ENCODE measurements around the gene GSS.

Gene GSS

GRCh38 chr20:34980543-34981233 lies 25.1 kb upstream of the GSS start:
- TF ChIP-seq TAF1 (IDR thresholded peaks at IDR 0.05; ENCODE audit: low read depth, low read length) = no peak
- DNase-seq (ENCODE audit: insufficient read length, low spot score) = no peak
- no peak for FAIRE-seq

- no peak for FAIRE-seq
- TF ChIP-seq SPI1 (IDR thresholded peaks at IDR 0.05; ENCODE audit: low read depth, low read length) = no peak
- no peak for TF ChIP-seq PAX5 (IDR thresholded peaks at IDR 0.05; ENCODE audit: insufficient read depth, low read length, severe bottlenecking)
- TF ChIP-seq POLR2A (IDR thresholded peaks at IDR 0.05; ENCODE audit: low read depth, low read length) = no peak
- TF ChIP-seq POU2F2 (IDR thresholded peaks at IDR 0.05; ENCODE audit: low read depth, low read length) = no peak
- no peak for DNase-seq (ENCODE audit: insufficient read length, low spot score)
These were observed 24.0 kb upstream of the GSS start for GRCh38 chr20:34979366-34980153.

- TF ChIP-seq SPI1 (IDR thresholded peaks at IDR 0.05; ENCODE audit: low read depth, low read length) (no peak), POU2F2 (IDR thresholded peaks at IDR 0.05; ENCODE audit: low read depth, low read length) (no peak)
- DNase-seq (ENCODE audit: insufficient read length, low spot score) = no peak
- no peak for FAIRE-seq
These were observed 22.6 kb upstream of the GSS start for GRCh38 chr20:34978092-34978744.

GRCh38 chr20:34977365-34978091 lies 21.9 kb upstream of the GSS start:
- DNase-seq (ENCODE audit: insufficient read length, low spot score) = no peak
- no peak for FAIRE-seq
- TF ChIP-seq POLR2AphosphoS5 (IDR thresholded peaks at IDR 0.05; ENCODE audit: low read depth, low read length) (no peak), TAF1 (IDR thresholded peaks at IDR 0.05; ENCODE audit: low read depth, low read length) (no peak), SPI1 (IDR thresholded peaks at IDR 0.05; ENCODE audit: low read depth, low read length) (no peak), POLR2A (IDR thresholded peaks at IDR 0.05; ENCODE audit: low read depth, low read length) (no peak), POU2F2 (IDR thresholded peaks at IDR 0.05; ENCODE audit: low read depth, low read length) (no peak), PAX5 (IDR thresholded peaks at IDR 0.05; ENCODE audit: insufficient read depth, low read length, severe bottlenecking) (no peak)

GRCh38 chr20:34976286-34976685 lies 20.7 kb upstream of the GSS start:
- no peak for DNase-seq (ENCODE audit: insufficient read length, low spot score)

DNA sequence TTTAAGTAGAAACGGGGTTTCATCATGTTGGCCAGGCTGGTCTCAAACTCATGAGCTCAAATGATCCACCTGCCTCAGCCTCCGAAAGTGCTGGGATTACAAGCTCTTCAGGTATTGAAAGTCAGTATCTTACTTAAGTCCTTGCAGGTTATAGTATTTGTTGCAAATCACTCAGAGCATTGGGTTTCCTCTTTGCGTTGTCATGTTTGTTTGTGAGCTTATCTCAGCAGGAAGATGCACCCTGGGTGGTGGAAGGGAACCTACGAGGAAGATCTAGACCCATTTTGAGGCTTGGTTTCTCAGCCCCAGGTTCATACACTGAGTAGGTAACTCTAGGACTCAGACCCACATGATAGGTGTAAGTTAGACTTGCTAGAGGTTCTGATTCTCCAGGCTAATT lies 18.6 kb upstream of the GSS start:
- FAIRE-seq (no peak), DNase-seq (ENCODE audit: insufficient read length, low spot score) (no peak)
- TF ChIP-seq POLR2A (IDR thresholded peaks at IDR 0.05; ENCODE audit: low read depth, low read length) (no peak), POLR2AphosphoS5 (IDR thresholded peaks at IDR 0.05; ENCODE audit: low read depth, low read length) (no peak), SPI1 (IDR thresholded peaks at IDR 0.05; ENCODE audit: low read depth, low read length) (no peak), PAX5 (IDR thresholded peaks at IDR 0.05; ENCODE audit: insufficient read depth, low read length, severe bottlenecking) (no peak), POU2F2 (IDR thresholded peaks at IDR 0.05; ENCODE audit: low read depth, low read length) (no peak), TAF1 (IDR thresholded peaks at IDR 0.05; ENCODE audit: low read depth, low read length) (no peak)

More at GRCh38 chr20:34976286-34976685, 20.7 kb upstream of the GSS start:
- FAIRE-seq = no peak
- no peak for TF ChIP-seq POU2F2 (IDR thresholded peaks at IDR 0.05; ENCODE audit: low read depth, low read length)
- no peak for TF ChIP-seq PAX5 (IDR thresholded peaks at IDR 0.05; ENCODE audit: insufficient read depth, low read length, severe bottlenecking)

- TF ChIP-seq TAF1 (IDR thresholded peaks at IDR 0.05; ENCODE audit: low read depth, low read length) (no peak), PAX5 (IDR thresholded peaks at IDR 0.05; ENCODE audit: insufficient read depth, low read length, severe bottlenecking) (no peak), POLR2AphosphoS5 (IDR thresholded peaks at IDR 0.05; ENCODE audit: low read depth, low read length) (no peak), POLR2A (IDR thresholded peaks at IDR 0.05; ENCODE audit: low read depth, low read length) (no peak), SPI1 (IDR thresholded peaks at IDR 0.05; ENCODE audit: low read depth, low read length) (no peak), POU2F2 (IDR thresholded peaks at IDR 0.05; ENCODE audit: low read depth, low read length) (no peak)
- DNase-seq (ENCODE audit: insufficient read length, low spot score) (no peak), FAIRE-seq (no peak)
These were observed 16.1 kb upstream of the GSS start for GRCh38 chr20:34971561-34972235.

DNA sequence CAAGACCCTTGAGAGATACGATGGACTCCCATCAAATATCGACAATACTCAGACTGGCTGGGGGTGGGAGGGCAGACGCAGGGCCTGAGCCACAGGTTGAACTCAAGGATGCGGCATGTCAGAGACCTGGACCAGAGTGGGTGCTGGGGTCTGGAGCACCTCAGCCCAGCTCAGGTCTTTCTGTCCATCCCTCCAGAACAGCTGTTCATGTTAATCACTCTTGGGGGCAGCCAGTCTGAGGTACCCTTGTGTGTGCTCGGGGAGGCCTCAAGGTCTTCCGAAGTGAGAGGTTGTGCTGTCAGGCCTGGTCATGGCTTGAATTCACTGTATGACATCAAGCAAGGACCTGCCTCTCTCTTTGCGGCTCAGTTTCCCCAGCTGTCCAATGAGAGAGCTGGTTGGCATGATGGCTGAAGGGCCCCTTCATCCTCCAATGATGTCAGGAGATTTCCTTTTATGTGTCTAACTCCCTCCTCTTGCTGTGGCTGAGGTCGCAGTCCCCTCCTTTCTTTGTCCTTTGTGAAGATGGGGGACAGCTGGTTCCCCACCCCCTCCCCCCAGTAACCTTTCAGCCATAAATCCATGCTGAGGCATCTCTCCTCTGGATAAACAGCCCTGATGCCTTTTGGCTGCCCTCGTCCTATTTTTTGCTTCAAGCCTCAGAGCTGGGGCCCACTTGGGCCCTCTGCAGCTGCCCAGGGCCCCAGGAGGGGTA lies 15.4 kb upstream of the GSS start:
- no peak for DNase-seq (ENCODE audit: insufficient read length, low spot score)
- TF ChIP-seq POLR2AphosphoS5 (IDR thresholded peaks at IDR 0.05; ENCODE audit: low read depth, low read length) (no peak), TAF1 (IDR thresholded peaks at IDR 0.05; ENCODE audit: low read depth, low read length) (no peak), SPI1 (IDR thresholded peaks at IDR 0.05; ENCODE audit: low read depth, low read length) (no peak), POLR2A (IDR thresholded peaks at IDR 0.05; ENCODE audit: low read depth, low read length) (no peak), POU2F2 (IDR thresholded peaks at IDR 0.05; ENCODE audit: low read depth, low read length) (no peak), PAX5 (IDR thresholded peaks at IDR 0.05; ENCODE audit: insufficient read depth, low read length, severe bottlenecking) (no peak)
- FAIRE-seq = no peak
